Measurements from ENCODE around the gene MYH15. TPM values are rescaled to one million over a fixed set of nuclear protein-coding genes. Genes with fewer than 3 reads are reported as not detected.

Gene MYH15
- polyA plus RNA-seq, 1 donor from 2014 or later: 0.71 TPM

GRCh38 chr3:108487439-108487838 is 23.0 kb downstream of the MYH15 start:
- Histone ChIP-seq H4K20me1 (ENCODE audit: insufficient read depth) (no peaks in the 10 kb centered on the region), H3F3A (ENCODE audit: insufficient read depth, low read length, poor library complexity, severe bottlenecking) (no peaks in the 10 kb centered on the region), H3K9ac (ENCODE audit: low read length) (no peak overlapping the region), H2AFZ (ENCODE audit: low read depth, low read length) (no peak overlapping the region), H3K4me2 (ENCODE audit: low read length) (peak overlapping the region; percentile 60), H3K9me2 (ENCODE audit: insufficient read depth, low read length) (no peaks in the 10 kb centered on the region), H3K9me3 (ENCODE audit: low read length) (no peaks in the 10 kb centered on the region), H3K27me3 (ENCODE audit: insufficient read depth, low read depth, low read length) (no peaks in the 10 kb centered on the region), H3K36me3 (ENCODE audit: insufficient read depth, low read length) (no peaks in the 10 kb centered on the region), H3K79me2 (replicated peaks; ENCODE audit: insufficient read depth, low read length) (no peaks in the 10 kb centered on the region), H3K4me3 (ENCODE audit: low read length) (peak overlapping the region; percentile 49), H3K27ac (ENCODE audit: low read length) (peak overlapping the region; percentile 49)
- TF ChIP-seq EZH2 (IDR thresholded peaks at IDR 0.05; ENCODE audit: borderline replicate concordance, insufficient read depth, low read length, poor library complexity, severe bottlenecking) (no peak), TAF1 (IDR thresholded peaks at IDR 0.05; ENCODE audit: low read depth) (no peak), POLR2AphosphoS5 (IDR thresholded peaks at IDR 0.05) (no peak), RAD21 (conservative IDR thresholded peaks at IDR 0.05) (no peak), MXI1 (conservative IDR thresholded peaks at IDR 0.05; ENCODE audit: poor library complexity, severe bottlenecking) (no peak), CTCF (IDR thresholded peaks at IDR 0.05; ENCODE audit: poor library complexity, severe bottlenecking) (no peak), EP300 (conservative IDR thresholded peaks at IDR 0.05; ENCODE audit: poor library complexity, severe bottlenecking) (no peak), REST (IDR thresholded peaks at IDR 0.05; ENCODE audit: borderline replicate concordance) (no peak), SMC3 (conservative IDR thresholded peaks at IDR 0.05; ENCODE audit: poor library complexity) (no peak)

- H3F3A ChIP-seq (ENCODE audit: insufficient read depth, low read length, poor library complexity, severe bottlenecking): no peaks in the 10 kb centered on the region
- no peaks in the 10 kb centered on the region for H3K9me3 ChIP-seq (ENCODE audit: low read length)
- peak overlapping the region; percentile 50 for H3K27ac ChIP-seq (ENCODE audit: low read length)
- H3K79me2 ChIP-seq (replicated peaks; ENCODE audit: insufficient read depth, low read length): no peaks in the 10 kb centered on the region
- H3K4me3 ChIP-seq (ENCODE audit: low read length): peak overlapping the region; percentile 49
- H4K20me1 ChIP-seq (ENCODE audit: insufficient read depth): no peaks in the 10 kb centered on the region
- TF ChIP-seq POLR2AphosphoS5 (IDR thresholded peaks at IDR 0.05): peak; percentile 79
- TF ChIP-seq REST (IDR thresholded peaks at IDR 0.05; ENCODE audit: borderline replicate concordance): no peak
- TF ChIP-seq MXI1 (conservative IDR thresholded peaks at IDR 0.05; ENCODE audit: poor library complexity, severe bottlenecking): peak; percentile 28
- TF ChIP-seq EP300 (conservative IDR thresholded peaks at IDR 0.05; ENCODE audit: poor library complexity, severe bottlenecking): peak; percentile 88
- TF ChIP-seq SMC3 (conservative IDR thresholded peaks at IDR 0.05; ENCODE audit: poor library complexity): peak; percentile 20
- H3K27me3 ChIP-seq (ENCODE audit: insufficient read depth, low read depth, low read length): no peaks in the 10 kb centered on the region
- peak overlapping the region; percentile 60 for H3K4me2 ChIP-seq (ENCODE audit: low read length)
- no peaks in the 10 kb centered on the region for H3K36me3 ChIP-seq (ENCODE audit: insufficient read depth, low read length)
- H2AFZ ChIP-seq (ENCODE audit: low read depth, low read length): no peak overlapping the region
- H3K9me2 ChIP-seq (ENCODE audit: insufficient read depth, low read length): no peaks in the 10 kb centered on the region
- H3K9ac ChIP-seq (ENCODE audit: low read length): no peak overlapping the region
Observed at GRCh38 chr3:108486941-108487340, 23.5 kb downstream of the MYH15 start.
